PC-3 (cell line): Measurements from ENCODE around the gene CIAO1. TPM values are rescaled to one million over a fixed set of nuclear protein-coding genes. Genes with fewer than 3 reads are reported as not detected.
"Not testable (repeated sequence)": the region's sequence is repeated elsewhere in the genome, so short reads cannot be mapped to it uniquely, and the experiment has no call there.

Source experiments
- ATAC-seq: fragments of 200-7000 bp; cut with Tn5 transposase; 2 replicates; pipeline ENCODE4 v1.9.1; 2020; ENCODE audit warnings: mild to moderate bottlenecking, moderate library complexity
- BruUV-seq: library from RNA; stranded (reverse); fragments of 400-500 nt; replicated peaks from 2 replicates; lab custom pipeline; 2021; lab: Mats Ljungman, UMichigan
- CTCF ChIA-PET: fragments of 300-600 bp; sonication (Branson Sonifier 250); formaldehyde crosslinking; loops from one replicate; lab custom pipeline; 2022; ENCODE audit warnings: antibody characterized with exemption; lab: Charles Lee
- POLR2A ChIA-PET: fragments of 300-600 bp; sonication (Branson Sonifier 250); formaldehyde crosslinking; loops from one replicate; lab custom pipeline; 2022; ENCODE audit warnings: antibody characterized with exemption; ENCODE audit not compliant: unreplicated experiment; lab: Charles Lee
- DNase-seq: peaks from one replicate; pipeline ENCODE4 v3.0.0-alpha.2; 2015
- H2AFZ ChIP-seq: fragments of 300-600 bp; sonication (generic); 2 replicates; pipeline ENCODE4 v1.6.0; 2016; ENCODE audit warnings: antibody characterized with exemption, low read length
- H3F3A ChIP-seq: fragments of 300-600 bp; sonication (generic); one replicate; pipeline ENCODE4 v1.6.0; 2017; ENCODE audit warnings: antibody characterized with exemption, low read length, control low read depth, mild to moderate bottlenecking; ENCODE audit not compliant: unreplicated experiment
- H3K27ac ChIP-seq: fragments of 300-600 bp; sonication (generic); 2 replicates; pipeline ENCODE4 v1.5.1; 2016; ENCODE audit warnings: mild to moderate bottlenecking, low read length
- H3K27me3 ChIP-seq: fragments of 300-600 bp; sonication (generic); 2 replicates; pipeline ENCODE4 v1.6.1; 2016; ENCODE audit warnings: low read length, mixed read lengths
- H3K36me3 ChIP-seq: fragments of 300-600 bp; sonication (generic); 2 replicates; pipeline ENCODE4 v1.6.1; 2016; ENCODE audit warnings: low read depth, mixed run types, low read length, mixed read lengths
- H3K4me1 ChIP-seq: fragments of 300-600 bp; sonication (generic); 2 replicates; pipeline ENCODE4 v1.5.1; 2016; ENCODE audit warnings: low read length; ENCODE audit not compliant: insufficient read depth
- H3K4me2 ChIP-seq: fragments of 300-600 bp; sonication (generic); 2 replicates; pipeline ENCODE4 v1.6.0; 2016; ENCODE audit warnings: low read length
- H3K4me3 ChIP-seq: fragments of 300-600 bp; sonication (generic); 2 replicates; pipeline ENCODE4 v1.5.1; 2016; ENCODE audit warnings: mild to moderate bottlenecking, low read length, mixed read lengths
- H3K79me2 ChIP-seq: fragments of 300-600 bp; sonication (generic); 2 replicates; pipeline ENCODE4 v1.6.1; 2017; ENCODE audit warnings: low read length, mixed read lengths
- H3K9ac ChIP-seq: fragments of 300-600 bp; sonication (generic); 2 replicates; pipeline ENCODE4 v1.6.0; 2016; ENCODE audit warnings: mild to moderate bottlenecking, low read length
- H3K9me2 ChIP-seq: fragments of 300-600 bp; sonication (generic); replicated peaks from 2 replicates; pipeline ENCODE4 v1.6.1; 2016; ENCODE audit warnings: mixed run types, low read length, mixed read lengths
- H3K9me3 ChIP-seq: fragments of 300-600 bp; sonication (generic); 2 replicates; pipeline ENCODE4 v1.6.1; 2016; ENCODE audit warnings: low read length, mixed read lengths
- H4K20me1 ChIP-seq: fragments of 300-600 bp; sonication (generic); 2 replicates; pipeline ENCODE4 v1.6.1; 2016; ENCODE audit warnings: low read length, mixed read lengths
- EZH2 ChIP-seq: fragments of 300-600 bp; sonication (generic); IDR thresholded peaks from one replicate; pipeline ENCODE4 v1.6.1; 2017; ENCODE audit warnings: antibody characterized with exemption, mild to moderate bottlenecking, low read length; ENCODE audit not compliant: unreplicated experiment
- EZH2phosphoT487 ChIP-seq: fragments of 300-600 bp; sonication (generic); IDR thresholded peaks from 2 replicates; pipeline ENCODE4 v1.6.1; 2018; ENCODE audit warnings: mild to moderate bottlenecking, antibody characterized with exemption, low read length, borderline replicate concordance
- intact Hi-C: fragments of 100-400 bp; cut with micrococcal nuclease; formaldehyde crosslinking; loops from 2 replicates; pipeline ENCODE4 v1.9.0; 2023
- total RNA-seq: library from RNA; depleted of rRNA; stranded (reverse); fragments of >200 nt; gene quantifications from 2 replicates; pipeline ENCODE4 v1.2.3, GENCODE V29; 2014
- TF ChIP-seq, protein P1 (sequence below): fragments of 300-600 bp; sonication (generic); conservative IDR thresholded peaks from 2 replicates; pipeline ENCODE4 v1.5.1; 2017; ENCODE audit warnings: antibody characterized with exemption, low read depth, mild to moderate bottlenecking, low read length

CIAO1 gene
- total RNA-seq, 1 experiment from 2014 or later, result 130 TPM

DNA sequence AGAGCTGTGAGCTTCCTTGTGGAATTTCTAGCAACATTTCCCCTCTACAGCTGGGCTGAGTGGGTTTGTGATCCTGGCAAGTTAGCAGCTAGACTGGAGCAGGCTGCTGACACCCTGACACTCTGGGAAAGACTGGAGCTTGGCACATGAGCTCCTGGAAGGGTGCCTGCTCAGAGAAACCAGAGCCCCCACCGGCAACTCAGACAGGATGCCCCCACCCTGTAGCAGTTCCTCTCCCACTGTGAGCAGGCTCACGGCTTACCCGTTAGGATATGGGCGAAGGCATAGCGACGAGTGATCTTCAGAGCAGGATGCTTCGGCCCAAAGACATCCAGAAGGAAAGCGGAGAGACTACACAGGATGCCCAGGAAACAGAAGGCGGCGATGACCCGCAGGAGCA lies 11.5 kb upstream of the CIAO1 start:
- Histone ChIP-seq H3K27ac (no peak overlapping the region), H3K9me3 (no peaks in the 10 kb centered on the region), H3K9me2 (no peaks in the 10 kb centered on the region), H3K4me3 (no peak overlapping the region), H3K4me2 (no peak overlapping the region), H3K36me3 (peaks cover 12% of the 10 kb centered on the region), H3K9ac (no peak overlapping the region), H4K20me1 (peaks cover 10% of the 10 kb centered on the region), H2AFZ (no peak overlapping the region), H3K27me3 (no peaks in the 10 kb centered on the region), H3F3A (no peaks in the 10 kb centered on the region), H3K79me2 (peaks cover 24% of the 10 kb centered on the region), H3K4me1 (peaks cover 15% of the 10 kb centered on the region)
- DNase-seq (no peak), ATAC-seq (no peak)
- intact Hi-C loops, result no loop called here
- no TSS peak for BruUV-seq
- ChIA-PET POLR2A (no interaction called here), CTCF (no interaction called here)
- TF ChIP-seq EZH2, result no peak
- TF ChIP-seq, protein P1, sequence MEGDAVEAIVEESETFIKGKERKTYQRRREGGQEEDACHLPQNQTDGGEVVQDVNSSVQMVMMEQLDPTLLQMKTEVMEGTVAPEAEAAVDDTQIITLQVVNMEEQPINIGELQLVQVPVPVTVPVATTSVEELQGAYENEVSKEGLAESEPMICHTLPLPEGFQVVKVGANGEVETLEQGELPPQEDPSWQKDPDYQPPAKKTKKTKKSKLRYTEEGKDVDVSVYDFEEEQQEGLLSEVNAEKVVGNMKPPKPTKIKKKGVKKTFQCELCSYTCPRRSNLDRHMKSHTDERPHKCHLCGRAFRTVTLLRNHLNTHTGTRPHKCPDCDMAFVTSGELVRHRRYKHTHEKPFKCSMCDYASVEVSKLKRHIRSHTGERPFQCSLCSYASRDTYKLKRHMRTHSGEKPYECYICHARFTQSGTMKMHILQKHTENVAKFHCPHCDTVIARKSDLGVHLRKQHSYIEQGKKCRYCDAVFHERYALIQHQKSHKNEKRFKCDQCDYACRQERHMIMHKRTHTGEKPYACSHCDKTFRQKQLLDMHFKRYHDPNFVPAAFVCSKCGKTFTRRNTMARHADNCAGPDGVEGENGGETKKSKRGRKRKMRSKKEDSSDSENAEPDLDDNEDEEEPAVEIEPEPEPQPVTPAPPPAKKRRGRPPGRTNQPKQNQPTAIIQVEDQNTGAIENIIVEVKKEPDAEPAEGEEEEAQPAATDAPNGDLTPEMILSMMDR, result no peak
- TF ChIP-seq EZH2phosphoT487, result no peak

DNA sequence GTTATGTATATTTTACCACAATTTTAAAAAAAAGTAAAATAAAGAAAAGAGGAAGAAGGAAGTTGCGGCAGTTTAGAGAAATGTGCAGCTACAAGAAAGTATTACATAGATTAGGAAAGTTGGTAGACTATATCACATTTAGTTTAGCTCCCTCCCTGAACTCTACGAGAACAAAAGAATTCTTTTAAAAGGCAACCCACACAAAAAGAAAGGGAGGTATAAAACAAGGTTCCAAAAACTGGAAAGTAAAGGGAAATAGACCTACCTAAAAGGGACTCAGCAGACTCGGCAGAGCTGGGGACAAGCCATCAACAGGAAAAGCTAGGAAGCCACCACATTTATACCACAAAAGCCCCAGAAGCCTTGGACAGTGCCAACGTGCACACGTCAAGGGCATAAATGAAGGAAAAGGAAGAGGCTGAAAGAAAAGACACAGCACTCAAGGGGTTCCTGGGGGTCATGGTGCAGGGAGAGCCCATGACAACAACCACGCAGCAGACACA lies 9.4 kb upstream of the CIAO1 start:
- Histone ChIP-seq H3K4me3 (no peak overlapping the region), H3K36me3 (peaks cover 12% of the 10 kb centered on the region), H3K4me2 (no peak overlapping the region), H3K9me2 (no peaks in the 10 kb centered on the region), H2AFZ (no peak overlapping the region), H3K79me2 (peaks cover 36% of the 10 kb centered on the region), H3K27ac (no peak overlapping the region), H3F3A (peaks cover 5% of the 10 kb centered on the region), H3K27me3 (no peaks in the 10 kb centered on the region), H4K20me1 (peaks cover 23% of the 10 kb centered on the region), H3K9ac (no peak overlapping the region), H3K9me3 (no peaks in the 10 kb centered on the region), H3K4me1 (peaks cover 36% of the 10 kb centered on the region)
- intact Hi-C loops, result no loop called here
- CTCF ChIA-PET, result no interaction called here
- ATAC-seq (no peak), DNase-seq (no peak)
- no TSS peak for BruUV-seq
- TF ChIP-seq, protein P1, result no peak
- TF ChIP-seq EZH2phosphoT487 (no peak), EZH2 (no peak)
- POLR2A ChIA-PET, result no interaction called here

DNA sequence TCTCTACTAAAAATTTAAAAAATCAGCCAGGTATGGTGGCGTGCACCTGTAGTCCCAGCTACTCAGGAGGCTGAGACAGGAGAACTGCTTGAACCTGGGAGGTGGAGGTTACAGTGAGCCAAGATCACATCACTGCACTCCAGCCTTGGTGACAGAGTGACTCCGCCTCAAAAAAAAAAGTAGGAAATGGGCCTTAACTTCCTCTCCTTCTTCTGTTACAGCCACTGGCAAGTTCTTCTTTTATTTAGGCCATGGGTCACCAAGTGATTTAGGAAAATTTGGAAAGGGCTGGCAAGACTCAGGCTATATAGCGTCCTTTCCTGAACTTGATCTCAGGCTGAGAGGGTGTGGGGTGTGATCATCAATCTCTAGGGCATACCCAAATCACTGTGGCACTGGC lies 8.3 kb upstream of the CIAO1 start:
- peaks cover 34% of the 10 kb centered on the region for H3K4me1 ChIP-seq
- H3K9ac ChIP-seq, intact Hi-C loops, H2AFZ ChIP-seq, H3K4me2 ChIP-seq, H3F3A ChIP-seq, DNase-seq, POLR2A ChIA-PET, H3K9me3 ChIP-seq, BruUV-seq, H3K27ac ChIP-seq, CTCF ChIA-PET, H3K9me2 ChIP-seq, H3K4me3 ChIP-seq, ATAC-seq, H3K36me3 ChIP-seq, H3K27me3 ChIP-seq: not testable (repeated sequence)
- peaks cover 45% of the 10 kb centered on the region for H3K79me2 ChIP-seq
- peaks cover 23% of the 10 kb centered on the region for H4K20me1 ChIP-seq
